Progenitor cell of endocrine pancreas (in vitro differentiated cells): ENCODE data around the gene LATS2. TPM values are rescaled to one million over a fixed set of nuclear protein-coding genes. Genes with fewer than 3 reads are reported as not detected.

Experiments
- DNase-seq: peaks from one replicate; pipeline ENCODE4 v3.0.0; 2021; ENCODE audit warnings: low spot score; ENCODE audit not compliant: unreplicated experiment
- H3K27ac Mint-ChIP-seq: 2 replicates; pipeline ENCODE4 v1.8.0; 2021; ENCODE audit warnings: mild to moderate bottlenecking, moderate library complexity, mixed read lengths
- H3K27me3 Mint-ChIP-seq: 2 replicates; pipeline ENCODE4 v1.8.0; 2021; ENCODE audit warnings: mixed read lengths
- H3K36me3 Mint-ChIP-seq: 2 replicates; pipeline ENCODE4 v1.8.0; 2022; ENCODE audit warnings: mixed read lengths; ENCODE audit not compliant: insufficient read depth
- H3K4me1 Mint-ChIP-seq: 2 replicates; pipeline ENCODE4 v1.8.0; 2021; ENCODE audit warnings: low read depth, mixed read lengths
- H3K4me3 Mint-ChIP-seq: 2 replicates; pipeline ENCODE4 v1.8.0; 2021; ENCODE audit warnings: low read depth, mild to moderate bottlenecking, moderate library complexity, mixed read lengths
- H3K9me3 Mint-ChIP-seq: 2 replicates; pipeline ENCODE4 v1.8.0; 2021; ENCODE audit warnings: low read depth, mixed read lengths
- total RNA-seq: library from RNA; stranded (reverse); gene quantifications from 2 replicates; pipeline ENCODE4 v1.2.1, GENCODE V29; 2021
- TF ChIP-seq, protein P1 (sequence below): fragments of 200-600 bp; sonication (generic); IDR thresholded peaks from one replicate; pipeline ENCODE4 v1.5.0; 2021; ENCODE audit warnings: antibody characterized with exemption, mild to moderate bottlenecking; ENCODE audit not compliant: unreplicated experiment

The LATS2 gene
- total RNA-seq, 1 donor from 2014 or later, result 15.2 TPM

DNA sequence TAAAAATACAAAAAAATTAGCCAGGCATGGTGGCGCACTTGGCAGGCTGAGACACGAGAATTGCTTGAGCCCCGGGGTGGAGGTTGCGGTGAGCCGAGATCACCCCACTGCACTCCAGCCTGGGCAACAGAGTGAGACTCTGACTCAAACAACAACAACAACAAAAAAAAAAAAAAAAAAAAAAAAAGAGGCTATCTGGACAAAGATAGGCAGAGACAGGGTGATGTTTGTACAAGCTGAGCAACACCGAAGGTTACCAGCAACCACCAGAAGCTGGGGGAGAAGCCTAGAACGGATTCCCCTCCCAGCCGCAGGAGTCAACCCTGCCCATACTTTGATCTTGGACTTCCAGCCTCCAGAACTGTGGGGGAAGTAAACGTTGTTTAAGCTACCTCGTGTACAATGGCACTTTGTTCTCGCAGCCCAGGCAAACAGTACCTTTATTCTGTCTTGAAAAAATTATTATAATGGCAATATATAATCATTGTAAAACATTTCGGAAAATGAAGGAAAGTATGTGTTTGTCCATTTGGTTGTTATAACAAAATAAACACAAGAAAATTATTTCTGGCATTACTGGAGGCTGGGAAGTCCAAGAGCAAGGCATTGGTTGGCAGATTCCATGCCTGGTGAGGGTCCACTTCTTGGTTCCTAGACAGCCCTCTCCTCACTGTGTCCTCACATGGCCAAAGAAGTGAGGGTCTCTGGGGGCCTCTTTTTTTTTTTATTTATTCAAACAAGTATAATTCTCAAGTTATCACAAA, 39.8 kb upstream of the LATS2 start:
- H3K9me3 Mint-ChIP-seq, result no peaks in the 10 kb centered on the region
- TF ChIP-seq, protein P1, sequence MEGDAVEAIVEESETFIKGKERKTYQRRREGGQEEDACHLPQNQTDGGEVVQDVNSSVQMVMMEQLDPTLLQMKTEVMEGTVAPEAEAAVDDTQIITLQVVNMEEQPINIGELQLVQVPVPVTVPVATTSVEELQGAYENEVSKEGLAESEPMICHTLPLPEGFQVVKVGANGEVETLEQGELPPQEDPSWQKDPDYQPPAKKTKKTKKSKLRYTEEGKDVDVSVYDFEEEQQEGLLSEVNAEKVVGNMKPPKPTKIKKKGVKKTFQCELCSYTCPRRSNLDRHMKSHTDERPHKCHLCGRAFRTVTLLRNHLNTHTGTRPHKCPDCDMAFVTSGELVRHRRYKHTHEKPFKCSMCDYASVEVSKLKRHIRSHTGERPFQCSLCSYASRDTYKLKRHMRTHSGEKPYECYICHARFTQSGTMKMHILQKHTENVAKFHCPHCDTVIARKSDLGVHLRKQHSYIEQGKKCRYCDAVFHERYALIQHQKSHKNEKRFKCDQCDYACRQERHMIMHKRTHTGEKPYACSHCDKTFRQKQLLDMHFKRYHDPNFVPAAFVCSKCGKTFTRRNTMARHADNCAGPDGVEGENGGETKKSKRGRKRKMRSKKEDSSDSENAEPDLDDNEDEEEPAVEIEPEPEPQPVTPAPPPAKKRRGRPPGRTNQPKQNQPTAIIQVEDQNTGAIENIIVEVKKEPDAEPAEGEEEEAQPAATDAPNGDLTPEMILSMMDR, result no peak
- H3K27me3 Mint-ChIP-seq, result no peaks in the 10 kb centered on the region
- DNase-seq, result no peak
- no peaks in the 10 kb centered on the region for H3K36me3 Mint-ChIP-seq
- H3K27ac Mint-ChIP-seq, result no peak overlapping the region
- no peak overlapping the region for H3K4me3 Mint-ChIP-seq
- H3K4me1 Mint-ChIP-seq, result peaks cover under 1% of the 10 kb centered on the region

DNA sequence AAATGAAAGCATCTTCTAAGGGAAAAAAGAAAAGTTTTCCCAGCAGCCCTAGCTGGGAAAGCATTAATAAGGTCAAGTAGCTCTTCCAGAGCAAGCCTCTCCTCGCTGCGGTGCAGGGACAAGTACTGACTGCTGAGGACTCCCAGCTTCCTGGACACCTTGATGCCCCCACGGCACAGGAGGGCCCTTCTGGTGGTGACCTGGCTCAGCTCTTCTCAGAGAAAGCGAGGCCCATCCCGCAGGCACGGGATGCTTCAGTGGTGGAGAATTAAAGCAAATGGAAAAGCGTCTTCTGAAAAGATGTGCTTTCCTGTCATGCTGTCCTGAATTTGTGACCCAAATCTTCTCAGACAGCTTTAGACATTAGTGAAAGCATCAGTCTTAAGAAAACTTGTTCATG, 38.8 kb upstream of the LATS2 start:
- H3K27me3 Mint-ChIP-seq, result no peaks in the 10 kb centered on the region

DNA sequence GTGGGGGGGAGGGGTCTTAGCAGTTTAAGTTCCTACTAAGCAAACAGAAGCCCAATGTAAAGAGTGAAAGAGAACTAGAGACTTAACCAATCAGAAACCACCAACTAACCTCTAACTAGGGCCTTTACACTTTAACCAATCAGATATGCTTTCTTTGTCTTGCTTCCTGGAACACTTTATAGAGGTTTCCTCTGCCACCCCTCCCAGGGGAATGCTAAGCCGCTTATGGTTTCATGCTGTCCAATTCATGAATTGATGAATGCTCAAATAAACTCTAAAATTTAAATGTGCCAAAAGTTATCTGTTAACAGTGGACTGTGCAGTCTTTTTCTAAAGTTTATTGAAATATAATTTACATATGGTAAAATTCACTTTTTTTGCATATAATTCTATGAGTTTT, 33.9 kb upstream of the LATS2 start:
- H3K9me3 Mint-ChIP-seq, result no peaks in the 10 kb centered on the region
- no peak for DNase-seq
- TF ChIP-seq, protein P1, result no peak
- H3K4me3 Mint-ChIP-seq, result no peak overlapping the region
- H3K27me3 Mint-ChIP-seq, result no peaks in the 10 kb centered on the region
- H3K4me1 Mint-ChIP-seq, result no peaks in the 10 kb centered on the region
- H3K36me3 Mint-ChIP-seq, result no peaks in the 10 kb centered on the region
- no peak overlapping the region for H3K27ac Mint-ChIP-seq

More for the DNA sequence above, 38.8 kb upstream of the LATS2 start:
- Mint-ChIP-seq H3K4me3 (no peak overlapping the region), H3K36me3 (no peaks in the 10 kb centered on the region), H3K27ac (no peak overlapping the region), H3K9me3 (no peaks in the 10 kb centered on the region), H3K4me1 (no peaks in the 10 kb centered on the region)
- TF ChIP-seq, protein P1, result no peak
- DNase-seq, result no peak

DNA sequence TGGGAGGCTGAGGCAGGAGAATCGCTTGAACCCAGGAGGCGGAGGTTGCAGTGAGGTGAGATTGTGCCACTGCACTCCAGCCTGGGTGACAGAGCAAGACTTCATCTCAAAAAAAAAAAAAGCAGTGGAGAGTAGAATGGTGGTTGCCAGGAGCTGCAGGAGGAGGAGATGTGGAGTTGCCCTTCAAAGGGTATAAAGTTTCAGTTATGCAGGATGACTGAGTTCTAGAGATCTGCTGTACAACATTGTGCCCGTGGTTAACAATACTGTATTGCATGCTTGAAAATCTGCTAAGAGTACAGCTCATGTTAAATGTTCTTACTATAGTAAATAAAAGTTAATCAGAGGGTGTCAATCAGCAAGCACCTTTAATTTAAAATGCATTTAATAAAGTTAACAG, 28.4 kb upstream of the LATS2 start:
- TF ChIP-seq, protein P1, result no peak
- H3K4me1 Mint-ChIP-seq, result no peaks in the 10 kb centered on the region
- H3K9me3 Mint-ChIP-seq, result no peaks in the 10 kb centered on the region
- H3K27ac Mint-ChIP-seq, result peak overlapping the region; percentile 3
- DNase-seq, result no peak
- no peaks in the 10 kb centered on the region for H3K27me3 Mint-ChIP-seq
- no peaks in the 10 kb centered on the region for H3K36me3 Mint-ChIP-seq
- no peak overlapping the region for H3K4me3 Mint-ChIP-seq

DNA sequence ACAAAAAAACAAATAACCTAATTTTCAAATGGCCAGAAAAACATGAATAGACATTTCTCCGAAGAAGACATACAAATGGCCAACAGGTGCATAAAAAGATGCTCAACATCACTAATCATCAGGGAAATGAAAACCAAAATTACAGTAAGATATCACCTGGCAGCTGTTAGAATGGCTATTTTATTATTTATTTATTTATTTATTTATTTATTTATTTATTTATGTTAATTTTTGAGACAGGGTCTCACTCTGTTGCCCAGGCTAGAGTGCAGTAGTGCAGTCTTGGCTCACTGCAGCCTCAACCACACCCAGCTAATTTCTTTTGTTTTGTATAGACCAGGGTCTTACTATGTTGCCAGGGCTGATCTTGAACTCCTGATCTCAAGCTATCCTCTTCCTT, 27.1 kb upstream of the LATS2 start:
- H3K4me1 Mint-ChIP-seq, result no peaks in the 10 kb centered on the region
- H3K4me3 Mint-ChIP-seq, result no peak overlapping the region
- H3K27ac Mint-ChIP-seq, result no peak overlapping the region
- no peak for DNase-seq
- H3K9me3 Mint-ChIP-seq, result no peaks in the 10 kb centered on the region
- H3K27me3 Mint-ChIP-seq, result no peaks in the 10 kb centered on the region
- no peaks in the 10 kb centered on the region for H3K36me3 Mint-ChIP-seq
- TF ChIP-seq, protein P1, result no peak
